ENCODE results near the gene C14orf93. TPM values are rescaled to one million over a fixed set of nuclear protein-coding genes. Genes with fewer than 3 reads are reported as not detected.

The C14orf93 gene
- total RNA-seq, 2 experiments from 2014 or later, result 7.6 to 8.4 TPM

- Mint-ChIP-seq H3K27me3 (no peaks in the 10 kb centered on the region), H3K27ac (no peak overlapping the region), H3K36me3 (ENCODE audit: low read depth) (no peaks in the 10 kb centered on the region), H3K4me1 (ENCODE audit: low read depth) (peaks cover 27% of the 10 kb centered on the region), H3K9me3 (no peaks in the 10 kb centered on the region), H3K4me3 (no peak overlapping the region)
- intact Hi-C loops (cut with DNase I, micrococcal nuclease), result no loop called here
- Histone ChIP-seq H3K36me3 (ENCODE audit: insufficient read depth, low read length) (no peaks in the 10 kb centered on the region), H3K27me3 (ENCODE audit: control insufficient read depth in 1 of 2, insufficient read depth in 2 of 2, low read length in 2 of 2) (no peaks in the 10 kb centered on the region), H3K9me3 (ENCODE audit: control insufficient read depth in 1 of 2, insufficient read depth in 1 of 2, low read length in 2 of 2) (no peaks in the 10 kb centered on the region), H3K4me3 (ENCODE audit: low read length) (no peak overlapping the region), H3K4me1 (ENCODE audit: insufficient read depth, low read length) (peaks cover 13% of the 10 kb centered on the region), H3K27ac (ENCODE audit: low read depth in 1 of 2, low read length in 2 of 2) (no peak overlapping the region)
- TF ChIP-seq CTCF (IDR thresholded peaks at IDR 0.05), result no peak
- POLR2A ChIA-PET, result no interaction called here
- DNase-seq, result no peak
- CTCF ChIA-PET, result interaction anchor here (1.0 to 1.2 kb wide), 3 partner anchors 17 to 92 kb away, joined by 3 to 4 read pairs (median 3); partner anchors contain the start of gene ACIN1
- ATAC-seq (ENCODE audit: poor library complexity), result no peak
These were observed 7.4 kb downstream of the C14orf93 start for GRCh38 chr14:23002592-23002991.

DNA sequence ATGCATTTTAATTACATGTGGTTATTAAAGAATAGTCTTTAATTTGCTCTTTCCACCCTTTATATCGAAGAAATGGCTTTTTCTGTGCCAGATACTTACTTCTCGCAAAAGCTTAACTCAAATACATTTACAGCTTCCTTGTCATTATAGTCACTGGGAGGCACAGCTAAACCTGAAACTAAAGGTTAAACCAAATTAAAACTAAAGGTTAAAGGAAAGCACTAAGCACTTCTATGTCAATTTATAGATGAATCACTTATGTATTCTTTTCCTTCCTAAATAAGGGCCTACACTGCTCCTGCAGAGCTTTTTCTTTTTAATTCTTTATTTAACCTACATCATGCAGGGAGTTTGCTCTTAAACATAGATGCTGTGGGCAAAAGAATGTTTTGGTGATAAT, 9.1 kb downstream of the C14orf93 start:
- H3K36me3 ChIP-seq (ENCODE audit: insufficient read depth, low read length), result no peaks in the 10 kb centered on the region
- H3K27me3 ChIP-seq (ENCODE audit: control insufficient read depth in 1 of 2, insufficient read depth in 2 of 2, low read length in 2 of 2), result no peaks in the 10 kb centered on the region
- DNase-seq (no peak), ATAC-seq (ENCODE audit: poor library complexity) (no peak)
- no peaks in the 10 kb centered on the region for H3K27me3 Mint-ChIP-seq
- no peaks in the 10 kb centered on the region for H3K36me3 Mint-ChIP-seq (ENCODE audit: low read depth)
- no peaks in the 10 kb centered on the region for H3K4me1 ChIP-seq (ENCODE audit: insufficient read depth, low read length)
- ChIA-PET CTCF (interaction anchor here (2.1 kb wide), 1 partner anchor 14 kb away, joined by 8 read pairs; no protein-coding TSS in a partner anchor), POLR2A (interaction anchor here (0.6 to 0.8 kb wide), 2 partner anchors 12 to 17 kb away, joined by 3 to 5 read pairs; no protein-coding TSS in a partner anchor)
- H3K4me1 Mint-ChIP-seq (ENCODE audit: low read depth), result peaks cover 9% of the 10 kb centered on the region
- no peak for TF ChIP-seq CTCF (IDR thresholded peaks at IDR 0.05)
- no peak overlapping the region for H3K27ac ChIP-seq (ENCODE audit: low read depth in 1 of 2, low read length in 2 of 2)
- no peak overlapping the region for H3K4me3 ChIP-seq (ENCODE audit: low read length)
- H3K4me3 Mint-ChIP-seq, result no peak overlapping the region
- no peak overlapping the region for H3K27ac Mint-ChIP-seq
- no peaks in the 10 kb centered on the region for H3K9me3 Mint-ChIP-seq
- intact Hi-C loops (cut with DNase I, micrococcal nuclease), result no loop called here
- H3K9me3 ChIP-seq (ENCODE audit: control insufficient read depth in 1 of 2, insufficient read depth in 1 of 2, low read length in 2 of 2), result no peaks in the 10 kb centered on the region

DNA sequence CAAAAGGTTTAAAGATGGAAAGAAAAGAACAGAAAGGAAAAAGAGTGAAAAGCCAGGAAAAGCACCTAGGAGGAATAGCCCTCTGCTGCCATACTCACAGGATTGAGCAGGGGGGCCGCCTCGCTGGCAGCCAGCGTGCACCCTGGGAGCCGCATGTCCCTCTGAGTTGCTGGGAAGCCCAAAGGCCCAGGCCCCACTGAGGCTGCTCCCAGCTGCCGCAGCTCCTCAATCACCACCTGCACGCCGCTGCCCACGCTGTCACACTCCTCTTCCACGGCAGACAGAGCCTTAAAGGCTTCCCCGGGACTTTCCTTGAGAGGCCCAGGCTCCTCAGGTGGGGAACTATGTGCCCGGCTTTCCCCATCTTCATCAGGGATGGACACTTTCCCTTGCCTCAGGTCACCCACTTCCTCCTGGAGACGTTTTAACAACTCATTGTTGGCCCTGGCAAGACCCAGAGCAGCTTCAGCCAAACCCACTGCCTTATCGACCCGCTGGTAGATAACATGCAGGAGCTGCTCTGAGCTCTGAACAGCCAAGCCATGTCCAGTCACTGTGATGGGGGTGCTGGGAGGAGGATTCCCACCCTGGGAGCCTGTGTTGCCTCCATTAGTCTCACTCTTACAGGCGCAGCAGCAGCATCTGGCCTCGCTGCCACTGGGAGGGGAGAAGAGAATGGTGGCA, 11.5 kb downstream of the C14orf93 start:
- Mint-ChIP-seq H3K4me1 (ENCODE audit: low read depth) (no peaks in the 10 kb centered on the region), H3K27ac (no peak overlapping the region), H3K27me3 (no peaks in the 10 kb centered on the region), H3K9me3 (no peaks in the 10 kb centered on the region), H3K4me3 (no peak overlapping the region), H3K36me3 (ENCODE audit: low read depth) (no peaks in the 10 kb centered on the region)
- ATAC-seq (ENCODE audit: poor library complexity), result no peak
- POLR2A ChIA-PET, result interaction anchor here (0.6 kb wide), 1 partner anchor 9 kb away, joined by 3 read pairs; no protein-coding TSS in a partner anchor
- Histone ChIP-seq H3K27me3 (ENCODE audit: control insufficient read depth in 1 of 2, insufficient read depth in 2 of 2, low read length in 2 of 2) (no peaks in the 10 kb centered on the region), H3K4me3 (ENCODE audit: low read length) (no peak overlapping the region), H3K9me3 (ENCODE audit: control insufficient read depth in 1 of 2, insufficient read depth in 1 of 2, low read length in 2 of 2) (no peaks in the 10 kb centered on the region), H3K27ac (ENCODE audit: low read depth in 1 of 2, low read length in 2 of 2) (no peak overlapping the region), H3K4me1 (ENCODE audit: insufficient read depth, low read length) (no peaks in the 10 kb centered on the region), H3K36me3 (ENCODE audit: insufficient read depth, low read length) (no peaks in the 10 kb centered on the region)
- intact Hi-C loops (cut with DNase I, micrococcal nuclease), result no loop called here
- DNase-seq, result no peak
- CTCF ChIA-PET, result no interaction called here
- TF ChIP-seq CTCF (IDR thresholded peaks at IDR 0.05), result no peak

Data from CD4-positive, alpha-beta T cell (primary cell).